HEK293T (cell line): ENCODE results near the gene SYNGR4.

Source experiments
- CTCF ChIA-PET: fragments of 350-600 bp; formaldehyde crosslinking; extraction: SDS; loops from one replicate; lab custom pipeline; 2021; ENCODE audit warnings: antibody characterized with exemption, inconsistent platforms; lab: Yijun Ruan, JAX
- POLR2A ChIA-PET: fragments of 350-600 bp; formaldehyde crosslinking; extraction: SDS; loops from one replicate; lab custom pipeline; 2020; ENCODE audit warnings: antibody characterized with exemption, inconsistent platforms; lab: Yijun Ruan, JAX
- DNase-seq: peaks from one replicate; pipeline ENCODE4 v3.0.0; 2012; ENCODE audit warnings: mixed read lengths; ENCODE audit errors: extremely low spot score
- ARNT ChIP-seq: fragments of 450-650 bp; IDR thresholded peaks from 2 replicates; pipeline ENCODE4 v1.6.1; 2017; ENCODE audit warnings: mild to moderate bottlenecking
- BHLHE40 ChIP-seq: fragments of 450-650 bp; IDR thresholded peaks from 2 replicates; pipeline ENCODE4 v1.6.1; 2016; ENCODE audit warnings: mild to moderate bottlenecking, moderate library complexity, borderline replicate concordance
- CTBP1 ChIP-seq: fragments of 450-650 bp; IDR thresholded peaks from 2 replicates; pipeline ENCODE4 v1.6.1; 2016; ENCODE audit warnings: borderline replicate concordance
- ELF4 ChIP-seq: fragments of 450-650 bp; IDR thresholded peaks from 2 replicates; pipeline ENCODE4 v1.6.1; 2017; ENCODE audit warnings: antibody characterized with exemption
- FOXA1 ChIP-seq: fragments of 450-650 bp; IDR thresholded peaks from 2 replicates; pipeline ENCODE4 v1.6.1; 2016; ENCODE audit warnings: mild to moderate bottlenecking
- FOXK2 ChIP-seq: fragments of 450-650 bp; IDR thresholded peaks from 2 replicates; pipeline ENCODE4 v1.6.1; 2016; ENCODE audit warnings: mild to moderate bottlenecking
- FOXM1 ChIP-seq: fragments of 450-650 bp; IDR thresholded peaks from 2 replicates; pipeline ENCODE4 v1.6.1; 2017; ENCODE audit warnings: mild to moderate bottlenecking, borderline replicate concordance
- HDGF ChIP-seq: fragments of 450-650 bp; IDR thresholded peaks from 2 replicates; pipeline ENCODE4 v1.6.1; 2017; ENCODE audit warnings: antibody characterized with exemption, borderline replicate concordance
- L3MBTL2 ChIP-seq: fragments of 450-650 bp; conservative IDR thresholded peaks from 2 replicates; pipeline ENCODE4 v1.6.1; 2016; ENCODE audit warnings: mild to moderate bottlenecking
- LEF1 ChIP-seq: fragments of 450-650 bp; IDR thresholded peaks from 2 replicates; pipeline ENCODE4 v1.6.1; 2017; ENCODE audit warnings: mild to moderate bottlenecking, borderline replicate concordance
- NFRKB ChIP-seq: fragments of 450-650 bp; IDR thresholded peaks from 2 replicates; pipeline ENCODE4 v1.6.1; 2016; ENCODE audit warnings: mild to moderate bottlenecking, moderate library complexity
- SP1 ChIP-seq: fragments of 450-650 bp; IDR thresholded peaks from 2 replicates; pipeline ENCODE4 v1.6.1; 2017
- SUZ12 ChIP-seq: fragments of 450-650 bp; IDR thresholded peaks from 2 replicates; pipeline ENCODE4 v1.6.1; 2016; ENCODE audit warnings: mild to moderate bottlenecking
- TARDBP ChIP-seq: fragments of 450-650 bp; IDR thresholded peaks from 2 replicates; pipeline ENCODE4 v1.6.1; 2016
- ZNF384 ChIP-seq: fragments of 450-650 bp; IDR thresholded peaks from 2 replicates; pipeline ENCODE4 v1.6.1; 2016
- TF ChIP-seq, protein P1 (sequence below): fragments of 450-650 bp; IDR thresholded peaks from 2 replicates; pipeline ENCODE4 v1.6.1; 2016

SYNGR4 gene

GRCh38 chr19:48338802-48339503 is 25.2 kb upstream of the SYNGR4 start:
- no peak for TF ChIP-seq NFRKB
- no peak for TF ChIP-seq ZNF384
- no peak for TF ChIP-seq TARDBP
- TF ChIP-seq LEF1 = no peak
- TF ChIP-seq, protein P1, sequence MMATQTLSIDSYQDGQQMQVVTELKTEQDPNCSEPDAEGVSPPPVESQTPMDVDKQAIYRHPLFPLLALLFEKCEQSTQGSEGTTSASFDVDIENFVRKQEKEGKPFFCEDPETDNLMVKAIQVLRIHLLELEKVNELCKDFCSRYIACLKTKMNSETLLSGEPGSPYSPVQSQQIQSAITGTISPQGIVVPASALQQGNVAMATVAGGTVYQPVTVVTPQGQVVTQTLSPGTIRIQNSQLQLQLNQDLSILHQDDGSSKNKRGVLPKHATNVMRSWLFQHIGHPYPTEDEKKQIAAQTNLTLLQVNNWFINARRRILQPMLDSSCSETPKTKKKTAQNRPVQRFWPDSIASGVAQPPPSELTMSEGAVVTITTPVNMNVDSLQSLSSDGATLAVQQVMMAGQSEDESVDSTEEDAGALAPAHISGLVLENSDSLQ = no peak
- TF ChIP-seq FOXK2 = no peak
- TF ChIP-seq L3MBTL2 = no peak
- TF ChIP-seq CTBP1 = no peak
- no peak for TF ChIP-seq BHLHE40
- no peak for TF ChIP-seq ARNT
- no peak for TF ChIP-seq SP1
- TF ChIP-seq ELF4 = no peak
- CTCF ChIA-PET = interaction anchor here (0.6 to 0.9 kb wide), 3 partner anchors 19 to 56 kb away, joined by 3 to 5 read pairs (median 3); partner anchors contain the start of gene KDELR1
- no peak for DNase-seq
- POLR2A ChIA-PET = interaction anchor here (1.6 kb wide), 1 partner anchor 24 kb away, joined by 4 read pairs; no protein-coding TSS in a partner anchor

GRCh38 chr19:48340995-48341394 is 23.2 kb upstream of the SYNGR4 start:
- DNase-seq = no peak
- TF ChIP-seq ARNT (no peak), CTBP1 (no peak), L3MBTL2 (no peak), FOXA1 (no peak), BHLHE40 (no peak), SUZ12 (no peak), FOXK2 (no peak), HDGF (no peak), TARDBP (no peak), FOXM1 (no peak), ELF4 (no peak), NFRKB (no peak)
- TF ChIP-seq, protein P1 = no peak
- ChIA-PET CTCF (interaction anchor here (1.2 kb wide), 1 partner anchor 27 kb away, joined by 3 read pairs; no protein-coding TSS in a partner anchor), POLR2A (interaction anchor here (1.0 kb wide), 1 partner anchor 32 kb away, joined by 4 read pairs; no protein-coding TSS in a partner anchor)

DNA sequence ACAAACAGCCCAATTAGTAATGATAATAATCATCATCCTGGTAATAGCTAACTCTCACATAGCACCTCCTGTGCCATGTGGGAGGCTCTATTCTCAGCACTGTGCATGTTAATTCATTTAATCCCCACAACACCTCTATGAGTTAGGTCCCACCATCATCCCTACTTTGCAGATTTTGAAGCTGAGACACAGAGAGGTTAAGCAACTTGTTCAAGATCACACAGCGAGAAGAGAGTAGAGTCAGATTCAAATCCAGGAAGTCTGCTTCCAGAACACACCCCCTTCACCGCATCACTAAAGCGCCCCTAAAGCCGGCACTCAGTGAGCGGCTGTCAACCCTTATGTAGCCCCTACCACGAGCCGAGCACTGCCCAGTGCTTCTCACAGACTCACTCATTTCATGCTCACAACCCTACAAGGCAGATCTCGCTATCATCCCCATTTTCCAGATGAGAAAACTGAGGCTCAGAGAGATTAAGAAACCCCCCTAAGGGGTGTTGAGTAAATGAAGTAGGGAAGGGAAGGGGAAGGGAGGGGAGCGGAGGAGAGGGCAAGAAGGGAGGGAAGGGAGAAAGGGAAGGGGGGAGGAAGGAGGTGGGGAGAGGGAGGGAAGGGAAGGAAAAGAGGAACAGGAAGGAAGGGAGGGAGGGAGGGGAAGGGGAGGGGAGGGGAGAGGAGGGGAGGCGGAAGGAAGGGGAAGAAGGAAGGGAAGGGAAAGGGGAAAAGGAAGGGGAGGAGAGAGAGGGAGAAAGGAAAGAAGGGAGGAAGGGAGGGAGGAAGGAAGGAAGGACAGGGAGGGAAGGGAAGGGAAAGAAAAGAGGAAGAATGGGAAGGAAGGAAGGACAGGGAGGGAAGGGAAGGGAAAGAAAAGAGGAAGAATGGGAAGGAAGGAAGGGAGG is 22.4 kb upstream of the SYNGR4 start:
- CTCF ChIA-PET = interaction anchor here (1.2 kb wide), 1 partner anchor 28 kb away, joined by 3 read pairs; no protein-coding TSS in a partner anchor
- POLR2A ChIA-PET = interaction anchor here (1.0 kb wide), 1 partner anchor 33 kb away, joined by 4 read pairs; no protein-coding TSS in a partner anchor

DNA sequence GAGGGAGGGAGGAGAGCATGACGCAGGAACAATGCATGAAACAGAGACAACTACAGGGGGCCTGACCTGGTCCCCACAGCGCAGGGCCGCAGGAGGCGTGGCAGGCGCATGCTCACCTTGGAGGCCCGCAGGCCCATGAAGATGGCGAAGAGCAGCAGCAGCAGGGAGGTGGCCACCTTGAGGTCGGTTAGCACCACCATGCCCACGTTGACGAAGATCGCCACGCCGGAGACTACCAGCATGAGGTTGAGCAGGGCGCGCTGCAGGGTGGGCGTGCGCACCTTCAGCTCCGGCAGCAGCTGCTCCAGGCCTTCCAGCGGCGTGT is 21.8 kb upstream of the SYNGR4 start:
- CTCF ChIA-PET = no interaction called here
- no peak for TF ChIP-seq CTBP1
- TF ChIP-seq FOXM1 = no peak
- no peak for TF ChIP-seq L3MBTL2
- no peak for TF ChIP-seq NFRKB
- TF ChIP-seq, protein P1 = no peak
- TF ChIP-seq ELF4 = no peak
- no peak for TF ChIP-seq TARDBP
- no peak for DNase-seq
- POLR2A ChIA-PET = no interaction called here

More for the DNA sequence above, 22.4 kb upstream of the SYNGR4 start:
- no peak for DNase-seq
- no peak for TF ChIP-seq FOXM1
- TF ChIP-seq ELF4 = no peak
- TF ChIP-seq HDGF = no peak
- no peak for TF ChIP-seq LEF1
- TF ChIP-seq, protein P1 = no peak
- no peak for TF ChIP-seq FOXK2
- TF ChIP-seq SP1 = no peak
- no peak for TF ChIP-seq L3MBTL2
- no peak for TF ChIP-seq NFRKB
- no peak for TF ChIP-seq TARDBP
- no peak for TF ChIP-seq ARNT
- no peak for TF ChIP-seq SUZ12
- no peak for TF ChIP-seq CTBP1
- no peak for TF ChIP-seq BHLHE40
- TF ChIP-seq ZNF384 = no peak
- no peak for TF ChIP-seq FOXA1
